Stimulated activated naive CD8-positive, alpha-beta T cell treated with anti-CD3 and anti-CD28 coated beads, Interleukin-15, Interleukin-2, amounts not matched to agents 100 ng/mL and 50 ng/mL, for 24 hours (primary cell): ENCODE results near the gene VIPR2.
A peak's percentile ranks its signal among the peaks of the same experiment; 100 is the strongest.

Experiments used
- H3K27ac Mint-ChIP-seq: one replicate; pipeline ENCODE4 v1.8.0; 2021; ENCODE audit warnings: mild to moderate bottlenecking, mixed read lengths
- H3K27me3 Mint-ChIP-seq: one replicate; pipeline ENCODE4 v1.8.0; 2021; ENCODE audit warnings: mixed read lengths
- H3K36me3 Mint-ChIP-seq: one replicate; pipeline ENCODE4 v1.8.0; 2021; ENCODE audit warnings: low read depth, mixed read lengths
- H3K4me1 Mint-ChIP-seq: one replicate; pipeline ENCODE4 v1.8.0; 2021; ENCODE audit warnings: low read depth, mixed read lengths
- H3K4me3 Mint-ChIP-seq: one replicate; pipeline ENCODE4 v1.8.0; 2021; ENCODE audit warnings: mild to moderate bottlenecking, mixed read lengths
- H3K9me3 Mint-ChIP-seq: one replicate; pipeline ENCODE4 v1.8.0; 2021; ENCODE audit warnings: mixed read lengths

The VIPR2 gene

GRCh38 chr7:159148430-159149395 is 4.0 kb upstream of the VIPR2 start:
- Mint-ChIP-seq H3K4me1 (no peaks in the 10 kb centered on the region), H3K27ac (no peak overlapping the region), H3K9me3 (no peaks in the 10 kb centered on the region), H3K36me3 (no peaks in the 10 kb centered on the region), H3K27me3 (peaks cover 9% of the 10 kb centered on the region), H3K4me3 (no peak overlapping the region)

GRCh38 chr7:159147687-159148086 is 3.0 kb upstream of the VIPR2 start:
- H3K9me3 Mint-ChIP-seq = no peaks in the 10 kb centered on the region

GRCh38 chr7:159147246-159147645 is 2.6 kb upstream of the VIPR2 start:
- no peaks in the 10 kb centered on the region for H3K36me3 Mint-ChIP-seq
- H3K4me1 Mint-ChIP-seq = no peaks in the 10 kb centered on the region
- no peaks in the 10 kb centered on the region for H3K9me3 Mint-ChIP-seq
- H3K4me3 Mint-ChIP-seq = no peak overlapping the region
- no peak overlapping the region for H3K27ac Mint-ChIP-seq
- peaks cover 21% of the 10 kb centered on the region for H3K27me3 Mint-ChIP-seq

More at GRCh38 chr7:159147687-159148086, 3.0 kb upstream of the VIPR2 start:
- no peaks in the 10 kb centered on the region for H3K36me3 Mint-ChIP-seq
- no peak overlapping the region for H3K4me3 Mint-ChIP-seq
- no peak overlapping the region for H3K27ac Mint-ChIP-seq
- no peaks in the 10 kb centered on the region for H3K4me1 Mint-ChIP-seq
- H3K27me3 Mint-ChIP-seq = peaks cover 18% of the 10 kb centered on the region

GRCh38 chr7:159146084-159146858 is 1.6 kb upstream of the VIPR2 start:
- Mint-ChIP-seq H3K27ac (no peak overlapping the region), H3K9me3 (no peaks in the 10 kb centered on the region), H3K4me1 (no peaks in the 10 kb centered on the region), H3K4me3 (no peak overlapping the region), H3K27me3 (peaks cover 31% of the 10 kb centered on the region), H3K36me3 (no peaks in the 10 kb centered on the region)

DNA sequence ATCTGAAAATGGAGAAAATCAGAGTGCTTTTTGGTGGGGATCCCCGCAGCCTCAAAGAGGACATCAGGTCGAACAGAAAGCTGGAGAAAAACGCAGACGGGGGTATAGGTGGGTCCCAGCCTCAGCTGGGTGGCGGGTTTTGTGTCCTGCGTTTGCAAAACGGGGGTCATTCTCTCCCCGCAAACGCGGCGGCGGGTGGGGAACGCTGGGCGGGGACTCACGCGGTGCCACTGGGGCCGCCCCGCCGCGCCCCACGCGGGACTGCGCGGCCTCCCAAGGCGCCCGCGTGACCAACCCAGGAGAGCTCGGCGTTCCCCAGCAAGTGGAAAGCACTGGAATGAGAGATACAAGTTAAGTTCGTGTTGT is 806 bp upstream of the VIPR2 start:
- Mint-ChIP-seq H3K9me3 (no peaks in the 10 kb centered on the region), H3K4me3 (peak overlapping the region; percentile 34), H3K27me3 (peaks cover 37% of the 10 kb centered on the region), H3K4me1 (no peaks in the 10 kb centered on the region), H3K27ac (no peak overlapping the region), H3K36me3 (no peaks in the 10 kb centered on the region)

DNA sequence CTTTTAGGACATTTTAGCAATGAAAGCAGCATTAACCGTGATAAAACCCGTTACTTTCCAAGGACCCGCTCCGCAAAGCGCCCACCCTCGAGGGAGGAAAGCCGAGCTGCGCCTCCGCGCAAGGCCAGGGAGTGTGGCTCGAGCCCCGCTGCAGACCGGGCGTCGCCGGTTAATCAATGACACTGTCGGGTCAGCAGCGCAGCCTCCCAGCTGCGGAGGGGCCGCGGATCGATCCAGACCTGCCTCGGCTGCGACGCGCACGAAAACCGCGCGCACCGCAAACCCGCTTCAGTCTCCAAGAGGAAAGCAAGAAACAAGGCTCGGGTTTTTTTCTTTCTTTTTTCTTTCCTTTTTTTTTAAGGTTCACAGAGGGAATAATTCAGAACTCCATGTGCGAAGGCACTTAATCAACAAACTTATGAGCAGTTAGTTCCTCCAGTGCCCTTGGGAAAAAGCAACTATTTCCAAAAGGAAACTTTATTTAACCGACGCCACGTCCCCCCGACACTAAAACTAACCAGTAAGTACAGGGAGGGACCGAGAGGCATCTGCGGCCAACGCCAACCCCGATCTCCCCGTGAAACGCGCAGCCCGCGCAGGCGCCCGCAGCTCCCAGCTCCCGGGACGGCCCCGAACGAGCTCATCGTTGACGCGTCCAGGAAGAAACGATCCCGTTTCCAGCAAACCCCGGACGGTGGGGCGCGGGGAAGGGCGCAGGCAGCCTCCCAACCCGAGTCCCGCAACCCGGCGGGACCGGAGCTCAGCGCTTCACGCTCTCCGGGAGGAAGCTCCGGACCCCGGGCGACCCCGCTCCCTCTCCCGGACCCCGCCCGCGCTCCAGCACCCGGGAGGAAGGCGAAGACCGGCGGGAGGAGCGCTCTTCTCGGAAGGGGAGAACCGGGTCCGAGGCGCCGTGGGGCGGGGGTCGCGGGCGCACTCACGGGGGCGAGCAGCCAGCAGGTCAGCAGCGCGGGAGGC is 598 bp downstream of the VIPR2 start:
- no peak overlapping the region for H3K27ac Mint-ChIP-seq
- H3K4me1 Mint-ChIP-seq = no peaks in the 10 kb centered on the region
- no peaks in the 10 kb centered on the region for H3K36me3 Mint-ChIP-seq
- no peaks in the 10 kb centered on the region for H3K9me3 Mint-ChIP-seq
- peaks cover 43% of the 10 kb centered on the region for H3K27me3 Mint-ChIP-seq
- peak overlapping the region; percentile 69 for H3K4me3 Mint-ChIP-seq

DNA sequence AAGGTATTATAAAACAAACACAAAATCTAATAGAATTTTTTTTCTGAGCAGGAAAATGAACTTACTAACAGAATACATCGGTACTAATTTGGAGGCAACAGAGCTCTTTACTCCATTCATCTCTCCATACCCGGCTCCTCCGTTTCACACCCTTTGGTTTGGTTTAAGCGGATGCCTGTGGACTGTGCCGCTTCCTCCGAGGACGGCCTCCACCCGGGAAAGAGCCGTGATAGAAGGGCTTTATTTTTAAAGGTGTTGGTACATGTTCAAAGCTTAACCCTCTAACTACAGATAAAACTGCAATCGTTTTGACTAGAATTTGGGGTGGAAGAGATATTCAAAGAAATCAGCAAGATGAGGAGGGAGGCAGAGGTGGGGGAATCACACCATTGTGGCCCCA is 1.9 kb downstream of the VIPR2 start:
- no peaks in the 10 kb centered on the region for H3K36me3 Mint-ChIP-seq
- H3K4me1 Mint-ChIP-seq = no peaks in the 10 kb centered on the region
- no peak overlapping the region for H3K4me3 Mint-ChIP-seq
- H3K27me3 Mint-ChIP-seq = peaks cover 43% of the 10 kb centered on the region
- no peak overlapping the region for H3K27ac Mint-ChIP-seq
- no peaks in the 10 kb centered on the region for H3K9me3 Mint-ChIP-seq

DNA sequence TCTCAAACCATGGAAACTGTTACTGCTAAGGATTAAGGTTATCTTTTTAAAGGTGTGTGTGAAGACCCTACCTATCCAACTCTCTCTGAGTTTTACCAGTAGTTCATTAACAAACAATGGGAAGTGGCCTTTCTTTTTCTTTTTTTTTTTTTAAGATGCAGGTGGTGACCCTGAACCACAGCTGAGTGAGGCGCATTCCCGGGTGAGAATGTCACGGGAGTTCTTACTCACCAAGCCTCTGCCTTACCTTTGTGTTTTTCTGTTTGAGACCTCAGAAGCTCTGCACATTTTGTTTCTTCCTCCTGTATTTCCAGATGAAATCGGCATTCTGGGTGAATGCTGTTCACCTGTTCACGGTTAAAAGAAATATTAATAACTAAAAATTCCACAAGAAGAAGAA is 2.5 kb downstream of the VIPR2 start:
- Mint-ChIP-seq H3K4me3 (no peak overlapping the region), H3K4me1 (no peaks in the 10 kb centered on the region), H3K27me3 (peaks cover 43% of the 10 kb centered on the region), H3K9me3 (no peaks in the 10 kb centered on the region), H3K27ac (no peak overlapping the region), H3K36me3 (no peaks in the 10 kb centered on the region)

DNA sequence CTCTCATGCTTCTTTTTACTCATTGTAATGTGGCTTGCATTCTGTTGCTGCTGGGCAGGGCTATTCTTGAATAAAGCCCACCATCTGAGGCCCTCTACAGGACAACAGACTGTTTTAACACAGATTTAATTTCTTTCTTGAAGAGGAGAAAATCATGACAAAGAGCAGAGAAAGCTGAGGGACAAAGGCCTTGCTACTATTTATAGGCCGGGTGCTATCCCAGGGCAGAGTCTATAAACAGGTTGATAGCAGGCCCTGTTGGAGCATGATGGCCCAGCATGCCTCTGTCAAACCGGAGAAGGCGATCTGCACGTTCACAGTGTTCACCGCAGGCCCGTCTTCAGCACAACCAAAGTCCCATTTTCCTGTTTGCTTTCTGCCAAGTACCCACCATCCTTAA is 3.0 kb downstream of the VIPR2 start:
- H3K27me3 Mint-ChIP-seq = peaks cover 44% of the 10 kb centered on the region
- H3K9me3 Mint-ChIP-seq = no peaks in the 10 kb centered on the region
- no peak overlapping the region for H3K4me3 Mint-ChIP-seq
- H3K4me1 Mint-ChIP-seq = no peaks in the 10 kb centered on the region
- H3K36me3 Mint-ChIP-seq = no peaks in the 10 kb centered on the region
- H3K27ac Mint-ChIP-seq = no peak overlapping the region

GRCh38 chr7:159141167-159141566 is 3.5 kb downstream of the VIPR2 start:
- H3K27ac Mint-ChIP-seq = no peak overlapping the region
- peaks cover 49% of the 10 kb centered on the region for H3K27me3 Mint-ChIP-seq
- no peaks in the 10 kb centered on the region for H3K4me1 Mint-ChIP-seq
- no peaks in the 10 kb centered on the region for H3K9me3 Mint-ChIP-seq
- H3K36me3 Mint-ChIP-seq = no peaks in the 10 kb centered on the region
- H3K4me3 Mint-ChIP-seq = no peak overlapping the region

DNA sequence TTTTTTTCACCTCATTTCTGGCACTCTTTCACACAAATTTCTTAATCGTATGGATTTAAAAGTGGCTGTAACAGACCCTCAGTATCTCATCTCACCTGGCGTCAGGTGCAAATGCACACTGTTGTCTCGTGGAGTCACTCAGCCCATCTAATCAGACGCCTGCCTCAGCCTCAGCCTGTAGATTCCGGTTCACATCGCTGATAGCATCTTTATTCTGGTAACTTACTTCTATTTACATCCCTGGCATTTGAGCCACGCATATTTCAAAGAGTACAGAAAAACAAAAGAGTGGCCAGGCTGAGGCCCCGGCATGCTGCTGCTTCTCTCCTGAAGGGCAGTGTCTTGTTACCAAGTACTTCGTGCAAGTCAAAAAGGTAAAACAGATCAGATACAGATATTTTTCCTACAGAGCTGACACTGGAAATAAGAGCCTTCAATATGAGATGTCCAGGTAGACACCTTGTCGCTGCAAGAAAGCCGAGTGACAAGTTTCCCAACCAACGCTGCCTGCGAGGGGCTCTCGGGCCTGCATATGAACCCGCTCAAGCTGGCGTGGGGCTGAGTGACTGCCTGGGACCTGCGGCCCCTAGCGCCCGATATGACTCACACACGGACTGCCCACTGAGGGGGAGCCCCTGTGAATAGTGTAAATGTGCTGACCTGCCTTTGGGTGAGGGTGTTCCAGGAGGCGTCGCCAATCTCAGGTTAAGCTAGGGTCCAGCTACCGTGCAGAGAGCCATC is 4.3 kb downstream of the VIPR2 start:
- no peaks in the 10 kb centered on the region for H3K4me1 Mint-ChIP-seq
- H3K9me3 Mint-ChIP-seq = no peaks in the 10 kb centered on the region
- no peak overlapping the region for H3K27ac Mint-ChIP-seq
- no peak overlapping the region for H3K4me3 Mint-ChIP-seq
- H3K27me3 Mint-ChIP-seq = peaks cover 49% of the 10 kb centered on the region
- no peaks in the 10 kb centered on the region for H3K36me3 Mint-ChIP-seq

DNA sequence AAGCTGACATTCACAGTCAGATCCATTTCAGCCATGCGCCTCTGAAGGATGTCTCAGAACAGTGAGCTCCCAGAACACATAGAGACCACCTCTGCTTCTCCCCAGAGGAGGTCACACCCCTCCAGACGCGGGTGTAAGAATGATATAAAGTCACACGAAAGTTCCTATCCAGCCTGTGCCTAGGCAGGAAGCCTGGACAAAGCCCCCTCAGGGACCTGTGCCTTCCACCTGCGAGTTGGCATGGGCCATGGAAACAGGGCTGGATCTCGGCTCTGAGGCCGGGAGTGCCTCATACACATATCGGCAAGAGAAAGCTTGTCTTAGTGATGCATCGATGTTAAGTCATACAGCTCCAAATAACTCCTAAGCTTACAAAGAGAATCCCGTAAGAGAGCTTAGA is 5.0 kb downstream of the VIPR2 start:
- H3K27me3 Mint-ChIP-seq = peaks cover 46% of the 10 kb centered on the region
- H3K4me3 Mint-ChIP-seq = no peak overlapping the region
- H3K27ac Mint-ChIP-seq = no peak overlapping the region
- H3K4me1 Mint-ChIP-seq = no peaks in the 10 kb centered on the region
- no peaks in the 10 kb centered on the region for H3K36me3 Mint-ChIP-seq
- no peaks in the 10 kb centered on the region for H3K9me3 Mint-ChIP-seq

GRCh38 chr7:159139202-159139601 is 5.5 kb downstream of the VIPR2 start:
- Mint-ChIP-seq H3K9me3 (no peaks in the 10 kb centered on the region), H3K4me1 (no peaks in the 10 kb centered on the region), H3K36me3 (no peaks in the 10 kb centered on the region), H3K27ac (no peak overlapping the region), H3K27me3 (peaks cover 46% of the 10 kb centered on the region), H3K4me3 (no peak overlapping the region)

- Mint-ChIP-seq H3K27ac (no peak overlapping the region), H3K36me3 (no peaks in the 10 kb centered on the region), H3K9me3 (no peaks in the 10 kb centered on the region), H3K27me3 (peaks cover 41% of the 10 kb centered on the region), H3K4me3 (no peak overlapping the region), H3K4me1 (no peaks in the 10 kb centered on the region)
Observed at GRCh38 chr7:159138508-159138907, 6.2 kb downstream of the VIPR2 start.
